GM12878 (cell line): ENCODE results near the gene RAMACL. TPM values are rescaled to one million over a fixed set of nuclear protein-coding genes. Genes with fewer than 3 reads are reported as not detected.

ENCODE experiments used
- ATAC-seq: fragments of 200-7000 bp; cut with Tn5 transposase; 3 replicates; pipeline ENCODE4 v1.9.1; 2020; ENCODE audit warnings: mild to moderate bottlenecking, moderate library complexity
- BruUV-seq: library from RNA; stranded (reverse); fragments of 400-500 nt; replicated peaks from 2 replicates; lab custom pipeline; 2021; lab: Mats Ljungman, UMichigan
- CTCF ChIA-PET: fragments of 300-600 bp; sonication (Branson Sonifier 250); formaldehyde crosslinking; extraction: SDS; loops from one replicate; lab custom pipeline; 2021; ENCODE audit warnings: inconsistent platforms; lab: Yijun Ruan, JAX
- POLR2A ChIA-PET: fragments of 350-600 bp; formaldehyde crosslinking; extraction: SDS; loops from one replicate; lab custom pipeline; 2021; ENCODE audit warnings: inconsistent platforms; lab: Charles Lee
- RAD21 ChIA-PET: fragments of 300-600 bp; sonication (Branson Sonifier 250); formaldehyde crosslinking; loops from one replicate; lab custom pipeline; 2023; ENCODE audit warnings: antibody characterized with exemption; ENCODE audit not compliant: unreplicated experiment; lab: Charles Lee
- SMC1A ChIA-PET: fragments of 300-600 bp; sonication (Branson Sonifier 250); formaldehyde crosslinking; loops from one replicate; lab custom pipeline; 2023; ENCODE audit not compliant: unreplicated experiment, uncharacterized antibody; lab: Charles Lee
- DNase-seq: peaks from one replicate; pipeline ENCODE4 v3.0.0-alpha.2; 2011; ENCODE audit warnings: low read depth, low spot score
- FAIRE-seq: peaks from 3 replicates; lab custom pipeline; 2011; peaks lifted over from hg19 to GRCh38; lab: Jason Lieb, UNC
- H2AFZ ChIP-seq: 2 replicates; pipeline ENCODE4 v1.6.0; 2011; ENCODE audit warnings: low read depth, low read length, control low read depth; ENCODE audit not compliant: control insufficient read depth
- H3K27ac ChIP-seq: 2 replicates; pipeline ENCODE4 v1.5.1; 2011; ENCODE audit warnings: control low read depth; ENCODE audit not compliant: control insufficient read depth, insufficient read depth
- H3K27me3 ChIP-seq, 2 experiments: replicated peaks in 1 of 2; 2 replicates each; pipeline versions ENCODE4 v1.6.0 to v1.6.1; 2011; ENCODE audit warnings: low read length in 1 of 2; ENCODE audit not compliant: control insufficient read depth in 2 of 2, insufficient read depth in 2 of 2
- H3K36me3 ChIP-seq, 2 experiments: 2 replicates each; pipeline ENCODE4 v1.5.1; 2011; ENCODE audit warnings: low read length in 1 of 2; ENCODE audit not compliant: control insufficient read depth in 2 of 2, insufficient read depth in 2 of 2
- H3K4me1 ChIP-seq: 2 replicates; pipeline ENCODE4 v1.6.1; 2011; ENCODE audit warnings: mild to moderate bottlenecking, low read length, moderate library complexity, mixed read lengths; ENCODE audit not compliant: control insufficient read depth, insufficient read depth
- H3K4me2 ChIP-seq: 2 replicates; pipeline ENCODE4 v1.6.0; 2011; ENCODE audit warnings: control low read depth; ENCODE audit not compliant: control insufficient read depth, insufficient read depth
- H3K4me3 ChIP-seq: fragments of 200-600 bp; sonication (generic); 2 replicates; pipeline ENCODE4 v1.5.1; 2016
- H3K79me2 ChIP-seq: 2 replicates; pipeline ENCODE4 v1.6.0; 2011; ENCODE audit warnings: low read length; ENCODE audit not compliant: control insufficient read depth, insufficient read depth
- H3K9ac ChIP-seq: 2 replicates; pipeline ENCODE4 v1.8.0; 2011; ENCODE audit warnings: low read length, control low read depth, mixed read lengths; ENCODE audit not compliant: control insufficient read depth, insufficient read depth
- H3K9me3 ChIP-seq: replicated peaks from 3 replicates; pipeline ENCODE4 v1.5.1; 2011; ENCODE audit warnings: mild to moderate bottlenecking, low read length; ENCODE audit not compliant: control insufficient read depth, insufficient read depth
- H4K20me1 ChIP-seq: 2 replicates; pipeline ENCODE4 v1.6.0; 2011; ENCODE audit not compliant: control insufficient read depth, insufficient read depth
- BACH1 ChIP-seq: fragments of 450-650 bp; IDR thresholded peaks from 2 replicates; pipeline ENCODE4 v1.6.1; 2017; ENCODE audit warnings: mild to moderate bottlenecking, borderline replicate concordance
- CHD2 ChIP-seq: IDR thresholded peaks from 2 replicates; pipeline ENCODE4 v1.6.1; 2011; ENCODE audit warnings: low read depth, low read length, improper control_type of control experiment, borderline replicate concordance
- DPF2 ChIP-seq: fragments of 450-650 bp; IDR thresholded peaks from 2 replicates; pipeline ENCODE4 v1.6.1; 2017; ENCODE audit warnings: mild to moderate bottlenecking
- GABPA ChIP-seq: IDR thresholded peaks from 2 replicates; pipeline ENCODE4 v1.6.1; 2014; ENCODE audit warnings: antibody characterized with exemption, low read depth, mild to moderate bottlenecking, inconsistent platforms
- TARDBP ChIP-seq: IDR thresholded peaks from 2 replicates; pipeline ENCODE4 v1.6.1; 2016; ENCODE audit warnings: borderline replicate concordance
- TBL1XR1 ChIP-seq: IDR thresholded peaks from 2 replicates; pipeline ENCODE4 v1.6.1; 2012; ENCODE audit warnings: low read depth, low read length, improper control_type of control experiment
- WGBS: methylation state at CpG from one replicate; pipeline ENCODE4 v1.1.6; 2016; ENCODE audit warnings: low lambda C conversion rate; ENCODE audit not compliant: insufficient replicate concordance, insufficient coverage; ENCODE audit errors: missing lambda C conversion rate; 5-methylcytosine and 5-hydroxymethylcytosine counted together
- in situ Hi-C: fragments of 300-500 bp; cut with MboI; formaldehyde crosslinking; loops from 9 replicates; pipeline ENCODE4 v1.14.3; 2018; ENCODE audit warnings: mixed read lengths
- intact Hi-C: fragments of 100-400 bp; cut with micrococcal nuclease; formaldehyde crosslinking; loops from one replicate; pipeline ENCODE4 v1.14.2; 2022; ENCODE audit not compliant: unreplicated experiment
- polyA plus RNA-seq, 11 experiments: library from polyadenylated mRNA; depleted of rRNA in 4 of 11; unstranded in 6 of 11; stranded (reverse) in 5 of 11; fragments of >200 nt; fragmentation: Nextera tagmentation in 4 of 11; fragmentation: Illumina TruSeq in 1 of 11; extraction: Ambion mirVana in 4 of 11; extraction: Trizol in 1 of 11; gene quantifications; 1 replicate in 1 of 11; 2 replicates in 10 of 11; pipeline versions ENCODE4 v1.2.1 to v1.2.3, GENCODE V29; 2011 to 2016; ENCODE audit warnings: inconsistent platforms in 2 of 11, missing spikeins in 2 of 11, low read depth in 1 of 11
- total RNA-seq, 4 experiments: library from RNA; depleted of rRNA in 3 of 4; stranded (reverse); fragments of >200 nt in 3 of 4; fragmentation: Illumina TruSeq in 1 of 4; extraction: Trizol in 1 of 4; gene quantifications; 2 replicates each; pipeline versions ENCODE4 v1.2.1 to v1.2.3, GENCODE V29; 2013 to 2021
- TF ChIP-seq, protein P1 (sequence below): fragments of 150-350 bp; IDR thresholded peaks from 2 replicates; pipeline ENCODE4 v1.6.1; 2016; ENCODE audit warnings: low read depth, low read length
- TF ChIP-seq, protein P2 (sequence below): IDR thresholded peaks from 2 replicates; pipeline ENCODE4 v1.6.1; 2011; ENCODE audit warnings: borderline replicate concordance, low read depth, mild to moderate bottlenecking, moderate library complexity, low read length; ENCODE audit not compliant: insufficient read depth, poor library complexity, severe bottlenecking

RAMACL gene
- total and polyA plus RNA-seq, 10 of the 15 experiments (the other 5 are each of a cell fraction or from before 2014, with no cell fraction given) = 0.09 to 1.3 (median 0.31) TPM; not detected in 1

DNA sequence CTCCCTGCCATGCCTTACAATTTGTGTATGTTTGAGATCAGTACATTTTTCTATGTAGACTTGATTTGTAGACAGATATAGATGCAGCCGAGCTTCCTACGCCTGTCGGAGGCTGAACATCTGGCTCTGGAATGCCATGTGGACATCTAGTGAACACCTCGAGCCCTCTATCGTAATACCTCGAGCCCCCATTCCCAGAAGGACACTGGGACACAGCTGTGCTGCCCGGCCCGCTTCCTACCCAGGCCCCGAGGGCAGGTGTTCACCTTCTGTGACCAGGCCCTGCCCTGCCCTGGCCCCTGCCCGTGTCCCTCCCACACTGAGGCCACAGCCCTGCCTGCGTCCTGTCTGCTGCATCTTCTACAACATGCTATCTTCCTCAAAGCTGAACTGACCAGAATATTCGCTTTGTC is 27.7 kb upstream of the RAMACL start (continued):
- TF ChIP-seq TBL1XR1 (no peak), GABPA (no peak), TARDBP (no peak), CHD2 (no peak)

DNA sequence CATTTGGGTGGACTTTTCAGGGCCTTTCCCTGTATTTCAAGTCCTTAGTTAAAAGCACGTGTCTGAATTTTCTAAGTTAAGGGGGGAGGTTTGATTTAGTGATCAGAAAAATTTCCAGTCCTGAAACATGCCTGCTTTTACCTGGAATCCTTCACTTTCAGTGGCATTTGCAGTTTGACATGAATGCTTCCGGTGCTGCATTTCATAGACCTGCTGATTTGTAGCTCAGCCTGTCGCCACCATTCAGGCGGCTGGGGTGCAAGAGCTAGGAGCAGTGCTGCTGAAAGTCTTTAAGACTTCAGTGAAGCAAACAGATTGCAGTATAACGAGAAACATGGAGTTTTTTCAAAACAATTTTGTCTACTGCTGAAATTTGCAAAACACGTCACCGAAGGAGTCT is 26.5 kb upstream of the RAMACL start:
- Histone ChIP-seq H2AFZ (no peak overlapping the region), H3K79me2 (no peaks in the 10 kb centered on the region), H3K4me3 (no peak overlapping the region), H3K4me1 (no peaks in the 10 kb centered on the region), H3K4me2 (no peak overlapping the region), H3K9me3 (no peaks in the 10 kb centered on the region), H3K9ac (no peak overlapping the region), H3K27ac (no peak overlapping the region), H3K27me3 (no peaks in the 10 kb centered on the region), H3K36me3 (no peaks in the 10 kb centered on the region), H4K20me1 (no peaks in the 10 kb centered on the region; the same call in 1 of the 2 replicates)
- 63% methylated on average over 7 of the region's 7 CpGs for WGBS
- FAIRE-seq (no peak), DNase-seq (no peak), ATAC-seq (no peak)
- ChIA-PET SMC1A (interaction anchor here (1.2 to 1.4 kb wide), 2 partner anchors 9 to 157 kb away, joined by 3 to 4 read pairs; no protein-coding TSS in a partner anchor), RAD21 (no interaction called here), CTCF (interaction anchor here (0.7 kb wide), 1 partner anchor 98 kb away, joined by 3 read pairs; no protein-coding TSS in a partner anchor), POLR2A (no interaction called here)
- TF ChIP-seq BACH1 (no peak), DPF2 (no peak), CHD2 (no peak)
- TF ChIP-seq, protein P1, sequence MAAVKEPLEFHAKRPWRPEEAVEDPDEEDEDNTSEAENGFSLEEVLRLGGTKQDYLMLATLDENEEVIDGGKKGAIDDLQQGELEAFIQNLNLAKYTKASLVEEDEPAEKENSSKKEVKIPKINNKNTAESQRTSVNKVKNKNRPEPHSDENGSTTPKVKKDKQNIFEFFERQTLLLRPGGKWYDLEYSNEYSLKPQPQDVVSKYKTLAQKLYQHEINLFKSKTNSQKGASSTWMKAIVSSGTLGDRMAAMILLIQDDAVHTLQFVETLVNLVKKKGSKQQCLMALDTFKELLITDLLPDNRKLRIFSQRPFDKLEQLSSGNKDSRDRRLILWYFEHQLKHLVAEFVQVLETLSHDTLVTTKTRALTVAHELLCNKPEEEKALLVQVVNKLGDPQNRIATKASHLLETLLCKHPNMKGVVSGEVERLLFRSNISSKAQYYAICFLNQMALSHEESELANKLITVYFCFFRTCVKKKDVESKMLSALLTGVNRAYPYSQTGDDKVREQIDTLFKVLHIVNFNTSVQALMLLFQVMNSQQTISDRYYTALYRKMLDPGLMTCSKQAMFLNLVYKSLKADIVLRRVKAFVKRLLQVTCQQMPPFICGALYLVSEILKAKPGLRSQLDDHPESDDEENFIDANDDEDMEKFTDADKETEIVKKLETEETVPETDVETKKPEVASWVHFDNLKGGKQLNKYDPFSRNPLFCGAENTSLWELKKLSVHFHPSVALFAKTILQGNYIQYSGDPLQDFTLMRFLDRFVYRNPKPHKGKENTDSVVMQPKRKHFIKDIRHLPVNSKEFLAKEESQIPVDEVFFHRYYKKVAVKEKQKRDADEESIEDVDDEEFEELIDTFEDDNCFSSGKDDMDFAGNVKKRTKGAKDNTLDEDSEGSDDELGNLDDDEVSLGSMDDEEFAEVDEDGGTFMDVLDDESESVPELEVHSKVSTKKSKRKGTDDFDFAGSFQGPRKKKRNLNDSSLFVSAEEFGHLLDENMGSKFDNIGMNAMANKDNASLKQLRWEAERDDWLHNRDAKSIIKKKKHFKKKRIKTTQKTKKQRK = no peak
- TF ChIP-seq, protein P2, sequence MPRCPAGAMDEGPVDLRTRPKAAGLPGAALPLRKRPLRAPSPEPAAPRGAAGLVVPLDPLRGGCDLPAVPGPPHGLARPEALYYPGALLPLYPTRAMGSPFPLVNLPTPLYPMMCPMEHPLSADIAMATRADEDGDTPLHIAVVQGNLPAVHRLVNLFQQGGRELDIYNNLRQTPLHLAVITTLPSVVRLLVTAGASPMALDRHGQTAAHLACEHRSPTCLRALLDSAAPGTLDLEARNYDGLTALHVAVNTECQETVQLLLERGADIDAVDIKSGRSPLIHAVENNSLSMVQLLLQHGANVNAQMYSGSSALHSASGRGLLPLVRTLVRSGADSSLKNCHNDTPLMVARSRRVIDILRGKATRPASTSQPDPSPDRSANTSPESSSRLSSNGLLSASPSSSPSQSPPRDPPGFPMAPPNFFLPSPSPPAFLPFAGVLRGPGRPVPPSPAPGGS = no peak
- intact Hi-C loops (no loop called here), in situ Hi-C loops (no loop called here)
- no TSS peak for BruUV-seq
